HG02588 (cell line): ENCODE data around the gene PTPRR.
"Not testable (repeated sequence)": the region's sequence is repeated elsewhere in the genome, so short reads cannot be mapped to it uniquely, and the experiment has no call there.

ENCODE experiments used
- ATAC-seq: cut with Tn5 transposase; IDR thresholded peaks from one replicate; pipeline ENCODE4 v1.9.1; 2021; ENCODE audit warnings: mild to moderate bottlenecking, moderate library complexity; ENCODE audit not compliant: unreplicated experiment

Gene PTPRR

DNA sequence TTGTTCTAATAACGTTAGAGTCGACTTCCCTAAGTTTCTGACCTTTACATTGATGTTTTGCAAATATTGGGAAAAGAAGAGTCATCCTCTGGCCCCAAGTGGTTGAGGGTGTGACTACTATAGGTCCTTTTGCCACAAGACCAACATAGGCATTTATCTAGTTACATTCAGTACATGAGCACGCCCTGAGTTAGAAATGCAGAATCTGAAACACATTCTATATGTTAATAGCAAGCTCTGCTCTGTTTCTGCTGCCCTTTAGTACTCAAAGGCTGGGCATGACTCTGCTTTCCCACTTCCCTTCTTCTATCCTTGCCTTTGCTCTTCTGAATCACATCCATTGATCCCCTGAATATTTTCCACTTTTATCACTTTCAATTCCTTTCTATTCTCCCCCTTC is 168.2 kb downstream of the PTPRR start:
- no peak for ATAC-seq

DNA sequence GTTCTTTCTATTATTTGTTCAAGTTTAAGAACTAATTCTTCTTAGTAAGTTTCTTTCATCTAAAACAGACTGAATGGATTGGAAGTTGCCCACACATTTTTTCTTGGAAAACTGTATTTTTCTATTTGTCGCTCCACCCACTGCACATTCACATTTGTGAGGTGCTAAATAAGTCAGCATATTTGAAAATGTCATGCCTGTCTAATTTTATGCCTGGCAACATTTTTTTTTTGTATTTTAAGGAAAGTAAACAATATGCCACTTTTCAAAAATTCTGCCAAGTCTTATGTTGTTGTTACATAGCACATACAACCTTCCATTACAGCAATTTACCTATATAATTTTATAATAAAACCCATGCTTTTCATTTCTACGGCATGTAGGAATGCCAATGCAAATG is 170.6 kb downstream of the PTPRR start:
- no peak for ATAC-seq

DNA sequence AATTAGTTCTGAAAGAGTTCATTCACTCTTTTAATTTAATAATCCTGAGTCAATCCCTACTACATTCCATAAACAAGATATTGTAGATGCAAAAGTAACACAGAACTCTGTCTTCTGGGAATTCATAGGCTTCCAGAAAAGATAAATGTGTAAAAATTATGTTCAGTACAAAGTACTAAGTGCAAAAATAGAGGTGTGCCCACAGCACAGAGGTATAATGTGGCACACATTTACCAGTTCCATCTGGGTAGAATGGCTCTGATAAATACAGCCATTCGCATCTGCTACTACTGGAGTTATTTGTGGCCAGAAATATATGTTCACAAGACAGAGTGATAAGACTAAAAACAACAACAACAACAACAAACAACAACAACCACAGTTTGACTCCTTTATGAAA is 171.7 kb downstream of the PTPRR start:
- ATAC-seq: no peak

DNA sequence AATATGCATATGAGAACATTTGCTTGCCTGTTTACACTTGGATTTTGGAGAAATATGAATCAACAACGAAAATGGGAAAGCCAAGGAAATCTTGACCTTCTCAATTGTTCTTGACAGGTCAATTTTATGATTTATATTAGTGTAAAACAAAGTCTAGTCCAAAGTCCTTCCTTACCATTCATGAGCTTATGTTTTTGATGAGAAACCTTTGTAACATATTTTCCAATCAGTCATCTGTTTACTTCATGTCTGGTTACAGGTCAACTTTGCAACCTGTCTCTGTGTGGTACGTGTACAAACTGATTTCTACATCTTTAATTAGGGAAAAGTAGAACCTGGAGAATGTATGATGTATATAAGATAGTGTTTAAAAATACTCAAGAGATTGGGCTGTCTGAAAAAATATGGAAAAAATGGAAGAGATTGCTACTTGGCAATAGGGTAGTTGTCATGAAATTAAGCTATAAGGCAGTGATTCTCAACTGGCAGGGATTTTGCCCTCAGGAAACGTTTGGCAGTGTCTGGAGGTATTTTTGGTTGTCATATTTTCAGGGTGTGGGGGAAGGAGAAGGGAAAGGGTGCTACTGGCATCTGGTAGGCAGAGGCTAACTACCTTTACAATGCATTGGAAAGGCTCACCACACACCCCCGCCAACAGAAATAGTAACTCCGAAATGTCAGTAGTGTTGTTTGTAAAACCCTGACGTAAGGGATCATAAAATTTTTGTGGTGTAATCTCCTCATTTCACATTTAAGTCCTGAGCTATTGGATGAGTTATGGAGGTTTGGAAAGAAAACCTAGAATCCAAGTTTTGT is 172.9 kb downstream of the PTPRR start:
- ATAC-seq: no peak

DNA sequence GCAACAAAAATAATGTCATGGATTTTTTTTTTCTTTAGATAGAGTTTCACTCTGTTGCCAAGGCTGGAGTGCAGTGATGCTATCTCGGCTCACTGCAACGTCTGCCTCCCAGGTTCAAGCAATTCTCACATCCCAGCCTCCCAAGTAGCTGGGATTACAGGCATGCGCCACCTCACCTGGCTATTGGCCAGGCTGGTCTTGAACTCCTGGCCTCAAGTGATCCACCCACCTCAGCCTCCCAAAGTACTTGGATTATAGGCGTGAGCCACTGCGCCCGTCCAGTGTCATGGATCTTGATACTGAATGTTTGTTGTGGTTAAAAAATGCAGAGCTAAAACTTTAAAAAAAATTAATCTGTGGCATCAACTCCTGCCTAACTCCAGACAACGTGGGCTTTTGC is 175.5 kb downstream of the PTPRR start:
- ATAC-seq: no peak

DNA sequence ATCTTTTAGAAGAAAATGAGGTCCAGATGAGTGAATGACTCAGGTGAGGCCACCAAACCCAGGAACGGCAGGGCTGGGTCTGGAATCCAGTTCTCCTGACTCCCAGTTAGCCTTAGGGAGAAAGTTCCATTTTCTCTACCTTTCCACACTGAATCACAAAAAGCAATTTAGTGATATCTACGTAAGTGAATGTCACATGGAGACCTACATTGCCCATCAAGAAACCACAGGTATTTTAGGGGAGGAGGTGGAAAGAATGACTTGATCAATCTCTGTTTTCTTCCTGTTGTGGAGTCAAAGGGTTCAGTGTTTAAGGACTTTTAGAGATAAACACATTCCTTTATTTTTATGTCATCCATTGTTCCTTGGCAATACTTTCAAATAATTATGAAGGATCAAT is 176.4 kb downstream of the PTPRR start:
- ATAC-seq: no peak

DNA sequence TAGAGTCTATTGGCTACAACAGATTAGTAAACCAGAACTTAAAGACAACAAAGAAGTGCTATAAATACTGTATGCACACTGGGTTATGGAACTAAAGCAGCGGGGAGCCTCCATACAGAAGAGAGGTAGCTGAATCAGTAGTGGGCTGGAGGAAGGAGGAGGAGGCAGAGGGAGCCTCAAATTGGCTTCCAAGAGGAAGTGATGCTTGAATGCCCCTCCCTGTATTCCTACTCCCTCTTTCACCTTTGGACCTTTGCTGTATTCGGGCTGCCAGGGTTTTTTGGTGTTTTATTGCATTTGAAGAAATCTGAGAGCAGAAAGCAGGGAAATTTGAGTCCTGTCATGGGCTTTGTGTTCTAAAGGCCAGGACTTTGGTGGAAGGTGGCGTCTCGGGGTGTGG is 179.3 kb downstream of the PTPRR start:
- no peak for ATAC-seq

DNA sequence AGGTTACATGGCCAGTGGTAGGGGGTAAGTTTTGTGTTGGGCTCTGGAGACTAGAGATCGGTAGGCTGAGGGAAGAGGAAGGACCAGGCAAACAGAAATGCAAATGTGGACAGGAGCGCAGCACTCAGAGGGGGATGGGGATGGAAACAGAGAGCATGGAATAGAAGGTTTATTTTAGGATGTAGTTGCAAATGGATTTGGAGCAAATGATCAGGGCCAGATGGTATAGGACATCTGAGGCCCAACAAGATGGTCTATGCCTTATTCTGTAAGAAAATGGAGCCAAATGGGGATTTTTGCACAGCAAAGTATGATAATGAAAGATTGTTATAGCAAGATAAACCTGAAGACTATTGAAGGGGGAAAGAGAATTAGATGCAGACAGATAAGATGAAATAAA is 180.8 kb downstream of the PTPRR start:
- no peak for ATAC-seq

DNA sequence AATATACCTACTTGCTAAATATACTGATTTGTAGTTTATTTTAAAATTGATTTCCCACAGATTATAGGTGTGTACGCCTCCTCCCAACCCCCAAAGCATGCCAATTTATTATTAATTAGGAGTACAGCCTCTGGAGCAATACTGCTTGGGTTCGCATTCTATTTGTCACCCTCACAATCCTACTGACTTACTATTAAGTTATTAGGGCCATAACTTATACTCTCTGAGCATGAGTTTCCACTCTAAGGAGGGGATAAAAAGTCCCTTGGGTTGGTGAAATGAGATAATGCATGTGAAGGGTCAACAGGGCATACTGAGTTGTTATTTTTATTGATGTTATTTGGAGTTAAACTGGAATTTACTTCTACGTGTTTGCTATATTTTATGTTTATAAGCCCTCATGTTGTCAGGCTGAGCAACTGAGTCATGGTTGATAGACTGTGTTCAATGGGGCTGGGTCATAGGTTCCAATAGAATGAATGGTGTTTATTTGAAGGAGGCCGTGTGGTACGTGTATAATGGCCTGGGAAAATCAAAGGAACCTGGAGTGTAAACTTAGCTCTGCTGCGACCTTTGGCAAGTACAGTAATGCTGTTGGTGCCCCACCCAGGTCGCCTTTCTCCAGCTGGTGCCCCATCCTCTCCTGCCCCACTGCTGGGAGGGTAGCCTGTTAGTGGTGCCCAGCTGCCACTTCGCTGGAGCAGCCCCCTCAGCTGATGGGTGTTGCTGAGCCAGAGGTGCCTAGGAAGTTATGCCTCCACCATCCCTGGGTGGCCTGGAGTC is 184.0 kb downstream of the PTPRR start:
- ATAC-seq: no peak

DNA sequence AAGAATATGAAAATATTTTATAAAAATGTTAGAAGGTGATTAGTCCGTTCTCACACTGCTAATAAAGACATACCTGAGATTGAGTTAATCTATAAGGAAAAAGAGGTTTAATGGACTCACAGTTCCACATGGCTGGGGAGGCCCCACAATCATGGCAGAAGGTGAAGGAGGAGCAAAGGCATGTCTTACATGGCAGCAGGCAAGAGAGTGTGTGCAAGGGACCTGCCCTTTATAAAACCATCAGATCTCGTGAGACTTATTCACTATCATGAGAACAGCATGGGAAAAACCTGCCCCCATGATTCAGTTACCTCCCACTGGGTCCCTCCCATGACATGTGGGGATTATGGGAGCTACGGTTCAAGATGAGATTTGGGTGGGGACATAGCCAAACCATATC is 185.3 kb downstream of the PTPRR start:
- not testable (repeated sequence) for ATAC-seq

DNA sequence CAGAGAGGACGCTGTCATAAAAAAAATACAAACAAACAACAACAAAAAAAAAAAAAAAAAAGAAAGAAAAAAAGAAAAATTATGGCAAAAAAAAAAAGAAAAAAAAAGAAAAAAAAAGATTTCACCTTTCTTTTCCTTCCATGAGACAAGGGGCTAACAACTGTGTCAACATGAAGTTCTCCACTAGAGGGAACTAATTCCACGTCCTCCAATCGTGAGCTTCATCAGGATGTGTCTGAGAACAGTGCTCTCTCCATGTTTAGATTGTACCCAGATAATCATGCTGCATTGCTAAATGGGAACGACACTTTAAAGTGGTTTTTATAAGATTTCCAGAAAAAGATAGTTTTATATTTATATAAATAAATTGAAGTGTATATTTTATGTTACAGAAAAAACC is 187.2 kb downstream of the PTPRR start:
- peak; percentile 94 for ATAC-seq

DNA sequence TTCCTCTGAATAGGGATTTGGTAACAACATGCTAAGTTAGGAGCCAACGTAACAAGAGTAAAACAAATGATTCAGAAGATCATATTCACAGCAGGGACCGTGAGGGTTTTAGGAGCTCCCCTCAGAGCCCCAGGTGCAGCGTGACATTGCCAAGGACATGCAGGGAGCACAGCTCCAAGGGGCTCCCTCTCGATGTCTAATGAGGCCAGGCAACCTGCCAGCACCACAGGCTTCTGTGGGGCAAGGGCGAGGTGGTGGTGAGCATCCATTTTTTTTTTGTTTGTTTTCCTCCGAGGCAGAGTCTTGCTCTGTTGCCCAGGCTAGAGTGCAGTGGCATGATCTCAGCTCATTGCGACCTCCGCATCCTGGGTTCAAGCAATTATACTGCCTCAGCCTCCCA is 188.3 kb downstream of the PTPRR start:
- ATAC-seq: no peak

DNA sequence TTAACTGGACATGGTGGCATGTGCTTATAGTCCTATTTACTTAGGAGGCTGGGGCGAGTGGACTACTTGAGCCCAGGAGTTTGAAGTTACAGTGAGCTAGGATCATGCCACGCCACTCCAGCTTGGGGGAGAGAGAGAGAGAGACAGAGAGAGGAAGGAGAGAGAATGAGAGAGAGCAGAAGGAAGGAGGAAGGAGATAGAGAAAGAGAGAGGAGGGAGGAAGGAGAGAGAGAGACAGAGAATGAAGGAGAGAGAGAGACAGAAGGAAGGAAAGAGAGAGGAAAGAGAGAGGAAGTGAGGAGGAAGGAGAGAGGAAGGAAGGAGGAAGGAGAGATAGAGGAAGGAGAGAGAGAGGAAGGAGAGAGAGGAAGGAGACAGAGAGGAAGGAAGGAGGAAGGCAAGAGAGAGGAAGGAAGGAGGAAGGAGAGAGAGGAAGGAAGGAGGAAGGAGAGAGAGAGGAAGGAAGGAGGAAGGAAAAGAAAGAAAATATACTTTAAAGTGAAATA is 189.8 kb downstream of the PTPRR start:
- ATAC-seq: no peak

DNA sequence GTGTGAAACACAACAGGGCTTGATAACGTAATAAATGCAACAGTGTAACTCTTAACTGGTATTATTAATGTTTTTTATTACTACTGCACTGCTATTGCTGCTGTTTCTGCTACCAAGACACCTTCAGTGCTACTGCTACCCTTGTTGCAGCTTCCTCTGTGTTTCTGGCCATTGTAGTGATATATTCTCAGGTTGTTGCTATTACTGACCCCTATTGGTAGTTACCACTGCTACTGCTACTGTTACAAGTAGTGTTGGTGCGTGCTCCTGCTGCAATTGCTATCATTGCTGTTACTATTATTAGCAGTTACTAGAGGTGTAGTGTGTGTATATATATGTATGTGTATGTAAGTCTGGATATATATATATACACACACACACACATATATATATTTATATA is 196.1 kb downstream of the PTPRR start:
- ATAC-seq: no peak

DNA sequence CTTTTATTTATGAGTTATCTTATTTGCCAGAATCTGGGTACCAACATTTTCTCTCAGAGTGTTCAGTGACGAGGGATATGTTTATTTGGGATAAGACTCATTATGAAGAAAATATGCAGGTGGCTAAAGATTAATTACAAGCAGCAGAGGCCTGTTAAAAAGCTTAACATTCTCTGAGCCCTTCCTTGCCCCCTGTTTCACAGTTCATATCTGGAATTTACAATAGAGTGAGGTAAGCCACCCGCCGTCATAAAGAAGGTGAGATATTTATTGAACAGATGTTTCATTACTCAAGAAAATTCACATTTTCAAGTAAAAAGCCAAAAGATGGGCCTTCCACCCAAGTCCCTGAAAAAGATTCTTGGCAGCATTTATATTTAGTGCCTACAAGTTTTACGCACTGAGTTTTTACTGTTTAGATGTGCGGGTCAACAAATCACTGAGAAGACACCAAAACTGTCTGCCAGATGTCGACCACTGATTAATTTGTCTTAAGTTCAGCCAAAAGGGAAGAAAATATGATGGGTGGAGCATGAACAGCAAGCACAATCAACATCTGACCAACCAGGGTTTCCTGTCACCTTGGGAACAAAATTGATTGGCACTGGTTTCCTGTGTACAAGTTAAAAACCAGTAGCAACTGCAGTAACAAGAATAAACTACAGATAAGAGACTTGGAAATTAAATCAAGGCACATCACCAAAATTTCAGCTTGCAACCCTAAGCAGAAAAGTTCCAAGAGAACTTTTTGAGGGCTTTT is 197.8 kb downstream of the PTPRR start:
- no peak for ATAC-seq

DNA sequence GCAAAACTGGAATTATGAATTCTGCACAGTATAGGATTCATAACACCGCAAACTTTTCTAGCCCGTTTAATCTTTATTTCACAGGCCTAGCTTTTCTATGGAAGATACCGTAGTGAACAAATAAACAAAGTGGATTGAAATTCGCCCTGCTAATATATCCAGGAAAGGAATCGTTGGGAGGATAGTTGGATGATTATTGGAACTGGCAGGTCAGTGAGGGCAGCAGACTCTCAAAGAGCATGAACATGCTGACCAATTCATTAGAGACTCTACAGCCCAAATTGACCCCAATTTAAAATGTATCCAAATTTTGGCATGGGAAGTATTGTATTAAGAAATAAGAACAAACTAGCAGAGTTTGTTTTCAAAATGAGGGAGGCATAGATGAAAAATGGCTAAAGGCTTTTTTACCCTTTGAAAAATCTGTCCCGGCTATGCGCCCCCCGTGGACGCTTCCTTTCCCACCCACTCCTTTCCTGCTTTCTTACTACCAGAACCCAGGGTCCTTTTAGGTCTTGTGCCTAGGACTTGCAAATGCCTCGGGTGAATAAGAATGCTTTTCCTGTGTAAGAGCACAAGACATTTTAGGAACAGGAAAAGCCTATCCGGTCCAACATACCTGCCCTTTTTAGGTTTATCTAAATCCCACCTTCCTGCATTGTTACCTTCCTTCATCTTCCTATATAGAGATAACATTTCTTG is 198.7 kb downstream of the PTPRR start:
- ATAC-seq: no peak

DNA sequence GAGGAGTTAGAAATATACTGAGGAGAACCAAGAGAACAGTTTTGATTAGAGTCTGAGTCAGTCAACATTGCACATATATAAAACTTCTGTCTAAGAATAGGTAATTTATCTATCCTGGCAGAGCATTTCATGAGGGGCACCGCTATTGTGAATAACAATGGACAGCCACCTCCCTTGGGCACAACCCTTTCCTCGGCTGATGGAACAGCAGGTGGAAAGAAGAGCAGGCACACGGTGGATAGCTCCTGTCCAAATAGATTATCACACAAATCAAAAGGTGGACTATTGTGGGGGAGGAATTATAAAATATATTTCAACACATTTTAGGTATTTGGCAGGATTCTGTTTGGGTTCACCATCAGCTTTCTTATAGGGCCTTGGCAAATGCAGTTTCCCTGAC is 199.3 kb downstream of the PTPRR start:
- ATAC-seq: no peak

DNA sequence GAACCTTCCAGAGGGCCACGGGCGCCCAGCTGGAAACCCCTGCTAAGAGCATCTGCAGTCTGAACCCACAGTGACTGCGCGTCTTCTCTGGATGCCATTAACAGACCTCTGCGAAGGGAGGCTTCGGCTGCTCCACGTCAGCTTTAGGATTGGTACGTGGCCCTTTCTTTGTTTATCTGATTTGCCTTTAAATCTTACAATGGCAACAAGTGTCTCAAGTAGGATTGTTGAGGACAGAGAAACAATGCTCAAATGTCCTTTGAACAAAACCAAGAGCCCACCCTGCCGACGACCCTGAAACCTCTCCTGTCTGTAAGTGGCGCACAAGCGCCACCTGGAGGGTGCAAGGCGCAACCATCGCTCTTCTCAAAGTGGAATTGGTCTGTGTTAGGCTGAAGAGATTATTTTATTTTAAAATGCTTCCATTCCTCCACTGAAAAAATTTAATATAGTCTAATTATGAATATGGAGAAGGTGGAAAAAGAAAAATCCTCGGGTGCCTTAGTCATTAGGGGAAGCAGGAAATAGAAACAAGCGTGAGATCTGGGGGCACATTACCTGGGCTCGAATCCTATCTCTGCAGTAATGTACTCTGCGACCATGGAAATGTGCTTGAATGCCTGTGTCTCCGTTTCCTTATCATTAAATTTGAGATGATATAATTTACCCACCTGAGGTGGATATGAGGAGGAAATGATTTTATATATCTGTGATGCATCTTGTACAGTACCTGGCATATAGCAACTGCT is 200.7 kb downstream of the PTPRR start:
- peak; percentile 59 for ATAC-seq

DNA sequence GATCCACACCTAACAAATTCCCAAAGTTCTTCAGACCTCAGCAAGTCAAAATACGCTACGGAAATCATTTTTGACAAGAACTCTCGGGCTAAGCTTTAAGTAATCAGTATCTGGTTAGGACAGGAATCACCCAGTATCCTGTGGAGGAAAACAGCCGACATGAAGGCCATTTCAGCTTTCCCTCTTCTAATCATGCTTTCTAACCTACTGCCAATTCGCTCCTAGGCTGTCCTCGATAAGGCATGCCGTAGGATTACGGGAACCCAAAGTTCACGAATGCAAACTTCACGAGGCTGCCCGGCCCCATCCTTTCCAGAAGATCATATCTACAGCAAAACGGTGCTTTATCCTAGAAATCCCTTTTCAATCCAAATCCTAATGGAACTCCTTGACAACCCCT is 201.5 kb downstream of the PTPRR start:
- ATAC-seq: no peak

DNA sequence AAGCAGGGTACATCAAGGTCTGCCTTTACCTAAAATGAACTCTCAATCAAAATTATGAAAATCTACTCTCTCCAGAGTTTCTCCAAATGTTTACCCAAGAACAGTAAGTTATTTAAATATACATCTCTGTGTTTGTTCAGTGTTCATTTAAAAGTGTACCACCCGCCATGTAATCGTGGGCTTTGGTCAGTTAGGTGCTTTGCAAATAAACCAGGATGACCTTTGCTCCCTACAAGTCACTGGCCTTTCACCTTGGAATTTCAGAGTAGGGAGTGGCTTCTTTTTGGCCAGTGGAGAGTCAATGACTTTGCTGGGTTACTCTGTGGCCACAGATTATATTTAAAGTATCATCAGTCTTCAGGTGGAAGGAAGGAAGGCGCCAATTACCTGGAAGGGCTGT is 208.7 kb downstream of the PTPRR start:
- no peak for ATAC-seq
